Activated naive CD4-positive, alpha-beta T cell (primary cell): ENCODE results near the gene SAFB2.
A peak's percentile ranks its signal among the peaks of the same experiment; 100 is the strongest.
"Not testable (repeated sequence)": the region's sequence is repeated elsewhere in the genome, so short reads cannot be mapped to it uniquely, and the experiment has no call there.

Experiments
- DNase-seq, 4 experiments: peaks; one replicate each; lab custom pipeline; 2025; lab: John Stamatoyannopoulos, UW

SAFB2 gene

DNA sequence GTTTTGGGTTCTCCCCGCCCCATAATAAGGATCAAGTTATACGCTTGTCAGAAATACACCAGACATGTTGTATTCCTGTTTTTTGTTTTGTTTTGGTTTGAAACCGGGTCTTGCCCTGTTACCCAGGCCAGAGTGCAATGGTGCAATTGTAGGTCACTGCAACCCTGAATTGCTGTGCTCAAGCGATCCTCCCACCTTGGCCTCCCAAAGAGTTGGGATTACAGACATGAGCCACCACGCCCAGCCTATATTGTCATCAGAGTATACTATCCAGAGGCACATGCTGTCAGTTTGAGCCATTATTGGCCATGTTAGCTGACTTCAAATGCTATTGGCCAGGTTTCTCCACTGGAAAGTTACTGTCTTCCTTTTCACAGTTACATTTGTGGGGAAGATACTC, 10.1 kb upstream of the SAFB2 start:
- no peak for DNase-seq

DNA sequence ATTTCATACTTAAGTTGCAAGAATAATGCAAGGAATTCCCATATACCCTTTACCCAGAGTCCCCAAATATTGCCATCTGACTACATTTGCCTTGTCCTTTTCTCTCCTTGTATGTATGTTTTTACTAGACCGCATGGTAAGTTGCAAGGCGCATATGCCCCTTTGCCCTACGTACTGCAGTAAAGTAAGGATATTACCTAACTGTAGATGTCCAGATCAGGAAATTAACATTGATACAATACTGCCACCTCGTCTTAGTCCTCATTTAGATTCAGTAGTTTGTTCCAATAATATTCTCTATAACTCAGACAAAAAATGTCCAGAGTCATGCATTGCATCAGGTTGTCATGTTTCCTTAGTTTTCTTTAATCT, 9.7 kb upstream of the SAFB2 start:
- no peak for DNase-seq

DNA sequence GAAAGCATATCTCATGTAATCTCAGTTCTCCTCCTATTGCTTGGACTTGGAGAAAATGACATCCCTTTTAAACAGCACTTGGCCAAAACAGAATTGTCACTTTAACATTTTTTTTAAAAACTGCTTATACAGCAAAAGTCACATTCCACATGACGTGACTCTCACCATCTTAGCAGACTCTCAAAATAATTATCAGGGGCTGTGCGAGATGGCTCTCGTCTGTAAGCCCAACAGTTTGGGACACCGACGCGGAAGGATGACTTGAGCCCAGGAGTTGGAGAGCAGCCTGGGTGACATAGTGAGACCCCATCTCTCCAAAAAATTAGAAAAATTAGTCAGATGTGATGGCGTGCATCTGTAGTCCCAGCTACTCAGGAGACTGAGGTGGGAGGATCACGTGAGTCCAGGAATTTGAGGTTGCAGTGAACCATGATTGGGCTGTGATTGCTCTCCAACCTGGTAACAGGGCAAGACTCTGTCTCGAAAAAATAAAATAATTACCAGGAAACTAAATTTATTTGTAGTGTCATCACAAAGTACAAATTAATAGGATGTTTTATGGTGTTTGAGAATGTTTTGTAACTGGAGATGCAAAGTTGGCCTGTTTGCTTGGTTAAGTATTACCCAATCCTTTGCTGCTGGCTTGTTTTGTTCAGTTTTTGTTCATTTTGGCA, 9.1 kb upstream of the SAFB2 start:
- DNase-seq = no peak

DNA sequence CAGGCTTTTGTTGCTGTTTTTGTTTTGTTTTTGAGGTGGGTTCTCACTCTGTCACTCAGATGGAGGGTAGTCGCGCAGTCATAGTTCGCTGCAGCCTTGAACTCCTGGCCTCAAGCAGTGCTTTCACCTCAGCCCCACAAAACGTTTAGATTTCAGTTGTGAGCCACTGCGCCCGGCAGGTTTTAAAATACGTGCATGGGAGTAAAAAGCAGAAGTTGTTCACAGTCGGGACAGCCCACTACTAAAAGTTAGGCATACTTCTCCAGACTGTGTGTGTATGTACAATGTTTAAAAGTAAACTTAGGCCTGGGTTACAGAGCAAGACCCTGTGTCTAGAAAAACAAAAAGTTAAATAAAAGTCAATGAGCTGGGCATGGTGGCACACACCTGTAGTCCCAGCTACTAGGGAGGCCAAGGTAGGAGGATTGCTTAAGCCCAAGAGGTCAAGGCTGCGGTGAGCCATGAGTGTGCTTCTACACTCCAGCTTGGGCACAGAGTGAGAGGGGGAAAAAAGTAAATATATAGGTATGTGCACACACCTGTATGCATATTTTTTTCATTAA, 6.4 kb upstream of the SAFB2 start:
- no peak for DNase-seq

DNA sequence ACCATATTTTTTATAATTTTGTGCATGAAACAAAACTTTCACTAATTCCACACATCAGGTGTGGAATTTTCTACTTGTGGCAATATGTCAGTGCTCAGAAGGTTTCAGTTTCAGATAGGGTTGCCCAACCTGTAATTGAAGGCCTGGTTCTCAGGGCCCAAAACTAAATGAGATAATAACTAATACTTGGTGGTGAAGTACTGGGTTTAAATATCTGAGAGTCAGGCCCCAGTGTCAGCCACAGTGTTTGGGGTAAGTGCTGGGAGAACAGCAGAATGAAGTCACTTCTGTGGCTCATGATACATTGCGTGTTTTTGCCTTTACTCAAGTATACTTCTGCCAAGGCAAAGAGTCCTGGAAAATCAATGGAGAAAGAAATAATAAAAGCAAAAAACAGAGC, 5.9 kb upstream of the SAFB2 start:
- no peak for DNase-seq

DNA sequence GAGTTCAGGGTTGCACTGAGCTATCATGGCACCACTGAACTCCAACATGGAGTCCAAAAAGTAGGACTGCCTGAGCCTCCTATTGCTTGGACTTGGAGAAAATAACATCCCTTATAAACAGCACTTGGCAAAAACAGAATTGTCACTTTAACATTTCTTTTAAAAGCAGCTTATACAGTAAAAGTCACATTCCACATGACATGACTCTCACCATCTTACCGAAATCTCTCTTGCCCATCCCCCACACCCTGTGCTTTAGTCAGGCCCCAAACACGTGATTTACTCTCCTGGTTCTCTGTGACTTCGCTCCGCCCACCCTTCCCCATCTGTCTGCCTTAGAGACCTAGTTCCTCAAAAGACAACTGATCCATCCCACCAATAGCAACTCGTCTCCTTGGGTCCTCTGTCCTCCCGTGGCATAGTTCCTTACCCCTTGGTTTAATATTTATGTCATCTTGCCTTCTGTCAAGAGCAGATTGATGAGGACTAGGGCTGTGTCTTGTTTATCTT, 4.9 kb upstream of the SAFB2 start:
- no peak for DNase-seq

DNA sequence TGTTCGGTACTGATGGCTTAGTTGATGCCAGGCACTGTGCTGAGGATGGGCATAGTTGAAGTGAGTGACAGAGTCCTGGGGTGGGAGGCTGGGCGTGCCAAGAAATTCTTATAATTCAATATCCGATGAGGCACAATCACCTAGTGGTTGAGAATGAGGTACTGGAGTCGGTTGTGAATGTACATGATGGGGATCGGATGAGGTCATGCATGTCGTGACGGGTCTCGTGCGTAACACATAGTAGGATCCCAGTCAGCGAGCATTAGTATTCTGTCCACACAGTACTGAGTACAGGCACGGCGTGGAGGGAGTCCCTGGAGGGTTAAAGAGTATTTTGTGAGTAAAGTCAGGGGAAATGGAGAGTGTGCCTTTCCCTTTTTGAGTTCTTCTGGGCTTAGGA, 3.1 kb upstream of the SAFB2 start:
- no peak for DNase-seq

DNA sequence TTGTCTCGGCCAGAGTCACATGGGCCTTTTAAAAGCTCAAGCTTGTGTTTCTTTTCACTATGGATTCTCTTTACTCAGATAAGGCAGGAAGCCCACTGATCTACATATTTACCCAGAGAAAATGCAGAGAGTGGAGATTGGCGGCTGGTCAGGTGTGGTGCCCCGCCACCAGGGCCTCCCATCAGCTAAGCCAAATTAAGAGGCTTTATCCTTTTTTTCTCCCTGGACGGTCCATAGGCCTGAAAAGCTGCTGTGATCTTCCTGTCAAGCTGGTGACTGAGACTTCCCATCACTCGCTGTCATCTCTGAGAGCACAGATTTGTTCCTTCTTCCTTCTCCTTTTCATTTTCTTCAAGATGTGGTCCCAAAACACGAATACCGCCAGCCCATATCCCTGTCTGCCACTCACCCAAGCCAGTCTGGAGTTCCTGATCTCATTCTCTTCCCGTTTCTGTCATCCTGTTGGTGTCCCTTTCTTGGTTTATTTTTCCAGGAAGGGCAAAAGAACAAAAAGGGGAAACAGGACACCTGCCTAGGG, 2.2 kb upstream of the SAFB2 start:
- no peak for DNase-seq

DNA sequence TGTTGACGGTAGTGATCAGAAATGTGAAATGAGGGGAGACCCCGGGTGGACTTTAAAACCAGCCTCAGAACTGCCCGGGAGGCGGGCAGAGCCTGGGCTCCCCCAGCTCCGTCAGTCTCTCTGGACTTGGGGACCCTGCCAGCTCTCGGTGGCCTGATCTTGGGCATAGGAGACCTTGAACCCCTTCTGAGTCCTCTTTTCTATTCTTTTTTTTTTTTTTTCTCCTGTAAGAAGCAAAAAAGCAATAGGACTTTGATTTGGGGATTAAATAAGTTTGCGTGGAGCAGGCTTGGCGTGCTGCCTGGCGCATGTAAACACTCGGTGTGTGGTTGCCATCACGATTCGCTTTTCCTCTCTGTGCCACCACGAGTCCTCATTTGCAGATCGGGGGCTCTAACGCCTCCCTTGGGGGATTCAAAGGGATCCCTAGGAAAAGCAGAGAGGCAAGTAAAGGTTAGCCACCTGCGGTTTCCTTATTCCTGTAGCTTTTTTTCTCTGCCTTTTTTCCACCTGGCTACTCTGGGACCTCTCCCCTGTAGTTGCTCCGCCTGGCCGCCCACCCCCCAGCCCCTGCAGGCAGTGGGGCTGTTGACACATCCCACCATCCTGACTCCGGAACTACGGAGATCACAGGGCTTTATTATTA, 1.6 kb upstream of the SAFB2 start:
- peak in 1 of 4 experiments; percentile 19 for DNase-seq

DNA sequence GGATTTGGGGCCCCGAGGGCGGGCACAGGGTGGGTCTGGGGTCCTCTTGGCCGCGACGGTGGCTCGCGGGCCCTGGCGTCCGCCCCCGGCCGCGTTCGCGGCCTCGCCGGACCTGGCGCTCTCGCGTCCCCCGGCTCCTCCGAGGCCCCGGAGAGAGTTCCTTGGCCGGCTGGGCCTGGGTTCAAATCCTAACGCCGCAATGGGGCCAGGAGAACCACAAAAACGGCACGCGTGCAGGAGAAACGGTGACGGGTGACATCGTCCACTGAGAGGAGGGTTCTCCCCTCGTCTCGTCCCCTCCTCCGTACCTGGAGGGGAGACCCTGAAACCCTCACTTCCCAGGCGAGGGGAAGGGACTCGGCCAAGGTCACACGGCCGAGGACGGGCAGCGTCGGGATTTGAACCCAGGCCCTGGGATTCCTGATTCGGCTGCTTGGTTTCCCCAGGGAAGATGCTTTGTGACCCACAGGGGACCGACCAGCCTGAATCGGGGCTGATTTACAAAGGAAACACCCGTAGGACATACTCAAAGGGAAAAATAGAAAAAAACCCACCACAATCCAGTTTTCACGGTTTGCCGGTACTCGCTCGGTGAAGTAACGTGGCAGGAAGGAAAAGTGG, 931 bp upstream of the SAFB2 start:
- DNase-seq = no peak

DNA sequence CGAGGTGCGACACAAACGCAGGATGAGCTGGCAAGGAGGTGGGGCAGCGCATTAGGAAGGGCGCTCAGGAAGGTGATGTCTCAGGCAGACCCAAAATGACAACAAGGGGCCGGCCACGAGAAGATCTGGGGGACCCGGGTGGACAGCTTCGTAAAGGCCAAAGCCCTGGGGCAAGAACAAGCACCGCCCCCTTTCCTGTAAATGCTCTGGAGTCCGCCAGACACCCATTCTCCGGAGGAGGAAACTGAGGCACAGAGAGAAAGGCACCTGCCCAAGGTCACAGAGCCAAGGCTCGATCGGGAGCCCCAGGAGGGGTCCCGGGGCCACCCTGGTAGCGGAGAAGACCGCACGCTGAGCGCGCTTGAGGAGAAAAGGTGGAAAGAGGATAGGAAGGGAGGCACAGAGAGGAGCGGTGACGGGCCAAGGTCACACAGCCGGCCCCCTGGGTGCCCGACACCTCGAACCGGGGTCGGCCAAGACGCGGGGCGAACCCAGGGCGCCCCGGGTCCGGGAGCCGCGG, 571 bp downstream of the SAFB2 start:
- peak in 1 of 4 experiments; percentile 19 for DNase-seq

DNA sequence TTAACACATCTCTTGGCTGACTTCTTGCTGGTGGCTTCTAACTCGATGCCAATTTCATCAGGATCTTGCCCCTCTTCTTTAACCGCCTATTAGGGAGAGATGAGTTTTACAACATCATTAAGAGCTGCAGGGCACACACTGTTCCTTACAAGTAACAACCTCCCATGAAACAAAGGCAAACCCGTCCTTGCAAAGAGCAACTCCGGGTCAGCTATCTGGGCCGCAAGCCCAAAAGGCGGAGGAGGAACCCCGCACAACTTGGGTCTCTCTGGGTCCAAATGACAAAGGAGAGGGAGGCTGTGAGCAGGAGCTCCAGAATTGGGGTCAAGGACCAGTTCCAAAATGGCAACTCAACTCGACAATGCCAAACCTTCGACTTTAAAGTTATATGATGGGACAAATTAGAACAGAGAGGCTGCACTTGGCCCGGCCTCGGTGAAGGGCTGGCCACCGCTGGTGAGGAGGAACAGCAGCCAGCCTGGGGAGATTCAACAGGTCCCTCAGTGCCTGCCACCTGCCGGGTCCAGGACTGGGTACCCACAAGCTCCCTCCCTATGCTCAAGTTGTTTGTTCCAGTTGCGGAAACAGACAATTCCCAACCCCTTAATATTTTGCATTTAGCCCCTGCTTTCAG, 1.1 kb downstream of the SAFB2 start:
- no peak for DNase-seq

DNA sequence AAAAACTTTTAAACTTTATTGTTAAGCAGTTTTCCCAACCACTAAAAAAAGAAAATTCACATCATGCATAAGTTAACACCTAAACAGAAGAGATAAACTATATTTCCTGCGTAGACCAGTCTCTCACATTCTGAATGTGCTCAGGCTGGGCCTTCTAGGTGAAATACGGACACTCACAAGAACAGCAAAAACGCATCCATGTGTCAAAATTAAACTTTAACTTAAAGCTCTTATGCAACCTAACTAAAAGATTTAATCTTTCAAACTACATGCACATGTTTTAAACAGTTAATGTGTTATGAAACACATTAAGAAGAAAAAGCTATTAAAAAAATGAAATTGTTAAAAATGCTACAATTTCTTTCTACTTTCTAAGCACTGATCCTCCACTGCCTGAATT, 2.6 kb downstream of the SAFB2 start:
- DNase-seq = no peak

DNA sequence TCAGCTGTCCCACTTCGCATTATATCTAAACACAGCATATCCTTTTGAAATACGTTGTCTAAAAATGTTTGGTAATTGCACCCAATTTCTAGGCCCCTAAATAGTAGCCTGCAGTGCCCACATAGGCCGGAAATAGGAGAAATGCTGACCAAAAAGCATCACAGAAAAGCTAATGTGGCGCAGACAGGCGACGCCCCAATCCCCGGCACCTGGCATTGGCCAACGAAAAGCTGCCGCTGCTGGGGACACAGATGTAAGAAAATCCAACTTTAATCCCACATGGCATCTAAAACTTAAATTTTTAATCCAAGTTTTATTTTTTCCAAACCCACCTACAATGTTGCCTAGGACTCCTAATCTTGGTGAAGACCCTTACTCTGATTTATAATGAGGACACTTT, 4.0 kb downstream of the SAFB2 start:
- no peak for DNase-seq

DNA sequence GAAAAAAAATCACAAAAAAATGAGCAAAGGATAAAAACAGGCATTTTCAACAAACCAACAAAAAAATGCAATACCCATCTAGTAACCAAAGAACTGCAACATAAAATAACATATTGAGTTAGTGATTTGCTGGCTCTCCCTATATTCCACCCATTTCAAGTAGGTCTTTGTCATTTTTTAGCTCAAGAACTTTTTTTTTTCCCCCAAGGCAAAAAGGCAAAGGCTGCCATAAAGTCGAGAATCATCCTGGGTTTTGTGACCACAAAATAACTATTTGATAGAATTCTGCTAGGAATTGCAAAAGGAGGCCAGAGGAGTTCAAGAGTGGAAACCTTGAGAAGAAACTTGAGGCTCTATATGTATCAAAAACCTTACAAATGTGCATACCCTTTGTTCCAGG, 5.5 kb downstream of the SAFB2 start:
- no peak for DNase-seq

DNA sequence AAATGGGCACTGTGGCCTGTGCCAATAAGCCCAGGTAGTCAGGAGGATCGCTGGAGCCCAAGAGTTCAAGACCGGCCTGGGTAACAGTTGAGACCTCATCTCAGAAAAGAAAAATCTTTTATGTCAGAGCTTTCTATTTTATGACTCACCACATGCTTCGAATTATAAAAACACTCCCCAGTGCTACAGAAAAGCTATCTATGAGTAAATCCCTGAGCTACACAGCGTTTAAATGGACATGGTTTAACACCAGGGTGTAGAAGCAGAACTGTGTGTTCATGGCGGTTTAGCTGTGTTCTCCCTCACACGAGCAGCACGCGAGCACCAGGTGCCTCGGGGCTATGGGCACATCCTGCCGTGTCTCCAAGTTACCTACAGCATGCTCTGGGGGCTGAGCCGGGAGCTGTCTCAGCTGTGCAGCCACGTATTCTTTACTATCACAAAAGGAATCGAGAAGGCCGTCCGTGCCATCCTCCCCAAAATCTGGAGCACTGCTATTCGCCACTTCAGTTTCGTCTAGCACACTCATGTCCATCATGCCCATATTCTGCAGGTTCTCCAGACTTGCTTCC, 6.7 kb downstream of the SAFB2 start:
- DNase-seq = no peak

DNA sequence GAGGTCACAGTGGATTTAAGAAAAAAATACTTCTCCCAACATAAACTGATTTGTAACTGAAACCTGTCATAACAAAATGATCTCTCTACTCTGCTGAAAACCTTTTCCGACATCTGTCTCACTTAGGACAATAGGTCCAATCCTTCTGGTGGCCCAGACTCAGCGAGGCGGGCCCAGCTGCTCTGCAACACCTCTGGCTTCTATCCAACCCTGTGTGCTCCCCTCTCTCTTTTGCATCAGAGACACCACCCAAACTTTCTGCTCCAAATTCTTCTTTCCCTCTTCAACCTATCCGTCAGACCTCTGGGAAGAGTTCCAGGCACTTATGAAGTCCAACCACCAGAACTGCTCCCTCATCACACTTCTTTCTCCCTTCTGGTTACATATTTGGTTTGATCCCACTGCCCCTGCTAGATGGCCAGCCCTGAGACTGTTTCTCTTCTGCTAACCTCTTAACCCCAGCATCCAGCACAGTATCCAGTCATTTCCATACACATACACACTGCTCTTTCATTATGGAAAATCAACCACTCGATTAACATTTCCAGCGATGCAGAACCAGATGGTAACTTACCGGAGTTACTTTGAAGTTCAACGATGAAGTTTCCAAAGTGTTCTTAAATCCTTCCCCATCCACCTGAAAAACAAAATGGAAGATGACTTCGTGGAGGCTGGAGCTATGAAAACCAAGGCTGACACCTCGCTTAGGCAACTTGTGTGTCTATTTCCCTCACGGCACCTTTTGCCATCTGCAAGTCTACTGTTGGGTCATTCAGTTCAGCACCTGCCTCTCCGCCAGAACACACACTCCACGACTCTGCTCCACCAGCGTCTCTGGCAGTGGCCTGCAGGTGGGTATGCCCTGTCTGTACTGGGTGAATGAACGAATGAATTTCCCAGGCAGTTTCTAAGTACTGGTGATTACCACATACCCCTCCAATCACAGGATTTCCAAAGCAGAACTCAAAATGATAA, 9.4 kb downstream of the SAFB2 start:
- no peak for DNase-seq

DNA sequence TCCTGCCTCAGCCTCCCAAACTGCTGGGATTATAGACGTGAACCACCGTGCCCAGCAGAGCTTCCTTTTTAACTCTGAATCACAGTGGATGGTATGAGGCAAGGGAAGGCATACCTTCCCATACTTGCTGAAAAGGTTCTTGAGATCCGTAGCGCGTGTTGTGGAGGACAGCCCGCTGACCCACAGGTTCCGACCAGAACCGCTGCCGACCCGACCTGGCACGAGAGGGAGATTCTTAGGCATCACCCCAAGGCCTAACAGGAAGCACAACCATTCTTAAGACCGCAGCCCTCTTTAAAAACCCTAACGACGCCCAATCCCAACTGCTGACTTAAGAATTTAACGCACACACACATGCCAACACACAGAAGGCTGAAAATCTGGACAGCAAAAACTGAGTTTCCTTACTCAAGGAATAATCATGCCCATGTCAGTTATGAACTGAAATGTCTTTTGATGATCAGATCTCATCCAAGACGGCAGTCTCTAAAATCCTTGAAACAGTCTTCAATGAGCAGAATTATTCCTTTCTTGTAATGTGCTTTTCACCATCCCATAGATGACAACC, 12.6 kb downstream of the SAFB2 start:
- no peak for DNase-seq

DNA sequence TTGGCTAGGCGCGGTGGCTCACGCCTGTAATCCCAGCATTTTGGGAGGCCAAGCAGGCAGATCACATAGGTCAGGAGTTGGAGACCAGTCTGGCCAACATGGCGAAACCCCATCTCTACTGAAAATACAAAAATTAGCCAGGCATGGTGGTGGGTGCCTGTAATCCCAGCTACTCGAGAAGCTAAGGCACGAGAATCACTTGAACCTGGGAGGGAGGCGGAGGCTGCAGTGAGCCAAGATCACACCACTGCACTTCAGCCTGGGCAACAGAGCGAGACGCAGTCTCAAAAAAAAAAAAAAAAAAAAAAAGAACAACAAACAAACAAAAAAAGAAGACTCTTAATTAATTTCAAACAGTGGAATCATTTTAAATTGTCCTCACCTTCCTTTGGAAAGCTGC, 13.8 kb downstream of the SAFB2 start:
- not testable (repeated sequence) for DNase-seq

DNA sequence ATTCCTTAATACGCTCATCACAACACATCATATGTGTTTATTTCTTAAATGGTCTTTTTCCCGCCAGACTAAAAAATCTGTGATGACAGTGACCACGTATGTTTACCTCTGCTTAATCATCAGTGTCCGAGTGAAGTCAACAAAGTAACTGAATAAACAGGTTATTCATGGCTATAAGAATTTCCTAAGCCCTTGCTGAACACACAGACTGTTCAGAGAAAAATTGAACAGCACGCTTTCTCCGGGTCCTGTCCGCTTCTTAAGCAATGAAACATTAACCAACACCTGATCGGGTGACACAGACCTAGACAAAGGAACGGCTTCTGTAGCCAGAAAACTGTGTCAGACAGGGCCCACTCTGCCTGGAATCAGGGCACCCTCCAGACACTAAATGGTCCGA, 14.3 kb downstream of the SAFB2 start:
- DNase-seq = no peak
